HCT116 (cell line): ENCODE measurements around the gene KRT73. TPM values are rescaled to one million over a fixed set of nuclear protein-coding genes. Genes with fewer than 3 reads are reported as not detected.

Source experiments
- ATAC-seq: fragments of 200-7000 bp; cut with Tn5 transposase; 2 replicates; pipeline ENCODE4 v1.9.1; 2020; ENCODE audit warnings: mild to moderate bottlenecking, moderate library complexity
- BruUV-seq: library from RNA; stranded (reverse); fragments of 400-500 nt; replicated peaks from 2 replicates; lab custom pipeline; 2021; lab: Mats Ljungman, UMichigan
- CTCF ChIA-PET: fragments of 300-600 bp; sonication (Branson Sonifier 250); formaldehyde crosslinking; loops from one replicate; lab custom pipeline; 2021; ENCODE audit warnings: antibody characterized with exemption; lab: Charles Lee
- POLR2A ChIA-PET: fragments of 300-600, 350-600 bp; sonication (Branson Sonifier 250); formaldehyde crosslinking; loops from one replicate; lab custom pipeline; 2021; ENCODE audit warnings: antibody characterized with exemption; lab: Charles Lee
- RAD21 ChIA-PET, 2 experiments: fragments of 300-600 bp; sonication (Branson Sonifier 250); formaldehyde crosslinking; loops; one replicate each; lab custom pipeline; 2023; ENCODE audit warnings: low total read pairs in 2 of 2; ENCODE audit not compliant: uncharacterized antibody in 2 of 2, unreplicated experiment in 2 of 2, low non-redundant PET in 1 of 2; lab: Charles Lee
- DNase-seq: peaks from one replicate; pipeline ENCODE4 v3.0.0-alpha.2; 2010; ENCODE audit warnings: low read depth, low spot score
- H2AFZ ChIP-seq: fragments of 200-600 bp; shearing (Covaris generic), sonication (generic); 2 replicates; pipeline ENCODE4 v1.6.1; 2017; ENCODE audit warnings: low read depth, mixed run types, mixed read lengths, antibody characterized with exemption, low read length; ENCODE audit not compliant: poor library complexity, severe bottlenecking
- H3K27ac ChIP-seq: 2 replicates; pipeline ENCODE4 v1.5.1; 2012; ENCODE audit warnings: low read depth, low read length
- H3K27me3 ChIP-seq: fragments of 200-600 bp; sonication (generic); 2 replicates; pipeline ENCODE4 v1.6.1; 2016; ENCODE audit warnings: mixed run types, low read length, mixed read lengths; ENCODE audit not compliant: insufficient read depth
- H3K36me3 ChIP-seq, 2 experiments: fragments of 200-500 bp in 1 of 2; fragments of 200-600 bp in 1 of 2; sonication (Bioruptor generic) in 1 of 2; sonication (generic) in 1 of 2; 2 replicates each; pipeline versions ENCODE4 v1.5.1 to v1.6.1; 2014 to 2016; ENCODE audit warnings: low read length in 2 of 2, inconsistent platforms in 1 of 2, mixed read lengths in 1 of 2, mixed run types in 1 of 2; ENCODE audit not compliant: insufficient read depth in 2 of 2, control insufficient read depth in 1 of 2
- H3K4me1 ChIP-seq, 2 experiments: fragments of 200-600 bp in 1 of 2; sonication (generic) in 1 of 2; 2 replicates each; pipeline versions ENCODE4 v1.5.1 to v1.6.1; 2012 to 2017; ENCODE audit warnings: low read length in 2 of 2, inconsistent platforms in 1 of 2, mild to moderate bottlenecking in 1 of 2, mixed read lengths in 1 of 2, mixed run types in 1 of 2, moderate library complexity in 1 of 2; ENCODE audit not compliant: insufficient read depth in 2 of 2, control insufficient read depth in 1 of 2
- H3K4me2 ChIP-seq: fragments of 200-600 bp; sonication (generic); 2 replicates; pipeline ENCODE4 v1.6.1; 2017; ENCODE audit warnings: mixed run types, low read length, mixed read lengths
- H3K4me3 ChIP-seq, 2 experiments: fragments of 200-600 bp in 1 of 2; sonication (generic) in 1 of 2; replicated peaks in 1 of 2; 2 replicates each; pipeline ENCODE4 v1.5.1; 2011 to 2016; ENCODE audit warnings: low read length in 2 of 2, control low read depth in 1 of 2, low read depth in 1 of 2, mild to moderate bottlenecking in 1 of 2, mixed read lengths in 1 of 2, mixed run types in 1 of 2
- H3K79me2 ChIP-seq: fragments of 200-600 bp; sonication (generic); 2 replicates; pipeline ENCODE4 v1.6.1; 2017; ENCODE audit warnings: mild to moderate bottlenecking, mixed run types, low read length, moderate library complexity, mixed read lengths; ENCODE audit not compliant: insufficient read depth
- H3K9ac ChIP-seq: fragments of 200-600 bp; sonication (generic); 2 replicates; pipeline ENCODE4 v1.6.1; 2016; ENCODE audit warnings: low read length, mixed read lengths
- H3K9me2 ChIP-seq: fragments of 200-600 bp; sonication (generic), shearing (Covaris generic); 2 replicates; pipeline ENCODE4 v1.6.1; 2017; ENCODE audit warnings: mixed run types, mild to moderate bottlenecking, moderate library complexity; ENCODE audit not compliant: insufficient read depth
- H3K9me3 ChIP-seq, 2 experiments: fragments of 200-500 bp in 1 of 2; fragments of 200-600 bp in 1 of 2; sonication (Bioruptor generic) in 1 of 2; sonication (generic) in 1 of 2; 2 replicates each; pipeline ENCODE4 v1.6.1; 2014 to 2017; ENCODE audit warnings: low read length in 2 of 2, mixed read lengths in 2 of 2, inconsistent platforms in 1 of 2, low read depth in 1 of 2, mild to moderate bottlenecking in 1 of 2, mixed run types in 1 of 2, moderate library complexity in 1 of 2; ENCODE audit not compliant: control insufficient read depth in 1 of 2, insufficient read depth in 1 of 2
- H4K20me1 ChIP-seq: fragments of 200-600 bp; sonication (generic), shearing (Covaris generic); 2 replicates; pipeline ENCODE4 v1.6.1; 2017; ENCODE audit warnings: mixed run types, mild to moderate bottlenecking, moderate library complexity; ENCODE audit not compliant: insufficient read depth
- CBX3 ChIP-seq: IDR thresholded peaks from 2 replicates; pipeline ENCODE4 v1.6.1; 2012; ENCODE audit warnings: low read depth
- EGR1 ChIP-seq: IDR thresholded peaks from 2 replicates; pipeline ENCODE4 v1.6.1; 2012; ENCODE audit warnings: low read depth
- EZH2 ChIP-seq: fragments of 200-600 bp; sonication (generic); IDR thresholded peaks from 2 replicates; pipeline ENCODE4 v1.6.1; 2017; ENCODE audit warnings: antibody characterized with exemption, mixed run types
- EZH2phosphoT487 ChIP-seq: fragments of 200-600 bp; IDR thresholded peaks from 2 replicates; pipeline ENCODE4 v1.6.1; 2018; ENCODE audit warnings: antibody characterized with exemption, borderline replicate concordance
- FOSL1 ChIP-seq: IDR thresholded peaks from 2 replicates; pipeline ENCODE4 v1.6.1; 2012; ENCODE audit warnings: low read depth
- JUND ChIP-seq: IDR thresholded peaks from 2 replicates; pipeline ENCODE4 v1.6.1; 2012
- POLR2AphosphoS5 ChIP-seq: IDR thresholded peaks from 2 replicates; pipeline ENCODE4 v1.6.1; 2011; ENCODE audit warnings: mild to moderate bottlenecking, low read depth, low read length, moderate library complexity
- SIN3A ChIP-seq: IDR thresholded peaks from 2 replicates; pipeline ENCODE4 v1.6.1; 2012; ENCODE audit warnings: low read depth
- SP1 ChIP-seq: IDR thresholded peaks from 2 replicates; pipeline ENCODE4 v1.6.1; 2012; ENCODE audit warnings: low read depth
- TCF7L2 ChIP-seq: IDR thresholded peaks from 2 replicates; pipeline ENCODE4 v1.7.0; 2011; ENCODE audit warnings: borderline replicate concordance, inconsistent platforms; ENCODE audit not compliant: insufficient read depth, insufficient read length; ENCODE audit errors: extremely low read depth
- ZBTB33 ChIP-seq: IDR thresholded peaks from 2 replicates; pipeline ENCODE4 v1.6.1; 2011; ENCODE audit warnings: mild to moderate bottlenecking, low read length, moderate library complexity; ENCODE audit not compliant: insufficient replicate concordance; ENCODE audit errors: extremely low read depth
- ZFX ChIP-seq: fragments of 450-650 bp; IDR thresholded peaks from 2 replicates; pipeline ENCODE4 v1.6.1; 2017
- ZNF274 ChIP-seq: fragments of 200-500 bp; sonication (Bioruptor generic); IDR thresholded peaks from 2 replicates; pipeline ENCODE4 v1.6.1; 2014; ENCODE audit warnings: mild to moderate bottlenecking, low read depth, low read length, inconsistent platforms
- intact Hi-C: fragments of 100-400 bp; cut with micrococcal nuclease; formaldehyde crosslinking; loops from 2 replicates; pipeline ENCODE4 v1.10.0; 2022
- total RNA-seq: library from RNA; stranded (reverse); gene quantifications from one replicate; pipeline ENCODE4 v1.2.1, GENCODE V29; 2021; ENCODE audit not compliant: unreplicated experiment

Gene KRT73
- total RNA-seq, 1 experiment from 2014 or later, result not detected

DNA sequence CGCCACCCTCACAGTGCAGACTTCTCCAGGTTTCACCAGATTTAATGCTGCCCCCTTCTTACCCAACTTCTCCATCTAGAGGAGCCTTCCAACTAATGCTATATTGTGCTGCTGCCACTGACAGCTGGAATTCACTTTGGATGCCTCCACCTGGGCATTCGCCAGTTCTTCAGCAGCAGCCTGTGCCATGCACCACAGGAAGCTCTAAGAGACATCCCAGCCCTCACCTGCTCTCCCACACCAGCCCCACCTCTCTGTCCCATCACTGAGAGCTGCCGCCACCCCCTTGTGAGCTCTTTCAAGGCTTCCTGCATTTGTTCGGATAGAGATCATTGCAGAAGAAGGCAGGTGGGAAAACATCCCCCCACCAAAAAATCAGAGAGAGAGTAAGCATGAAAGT is 38.3 kb upstream of the KRT73 start:
- CTCF ChIA-PET, result interaction anchor here (2.3 kb wide), 1 partner anchor 10 kb away, joined by 7 read pairs; no protein-coding TSS in a partner anchor
- no peak overlapping the region for H3K4me3 ChIP-seq
- H3K9me3 ChIP-seq, result no peaks in the 10 kb centered on the region
- no peaks in the 10 kb centered on the region for H3K36me3 ChIP-seq
- 0 out of 2 replicates have a peak, but pooled peaks cover 3% of the 10 kb centered on the region for H3K27me3 ChIP-seq
- no peak overlapping the region for H3K27ac ChIP-seq
- BruUV-seq, result no TSS peak
- no peaks in the 10 kb centered on the region for H4K20me1 ChIP-seq
- H3K4me1 ChIP-seq, result peaks cover 15 to 21% of the 10 kb centered on the region in 2 experiments
- H3K9ac ChIP-seq, result no peak overlapping the region
- H3K79me2 ChIP-seq, result no peaks in the 10 kb centered on the region
- no peaks in the 10 kb centered on the region for H3K9me2 ChIP-seq
- TF ChIP-seq EGR1 (no peak), POLR2AphosphoS5 (no peak), SIN3A (no peak), FOSL1 (no peak), ZBTB33 (no peak), SP1 (no peak), ZFX (no peak), JUND (no peak), CBX3 (no peak), EZH2 (no peak), ZNF274 (no peak), TCF7L2 (no peak), EZH2phosphoT487 (no peak)
- TF ChIP-seq, all 23 proteins: peak for 0
- Histone ChIP-seq H3K4me2 (no peak overlapping the region), H2AFZ (no peak overlapping the region)
- ATAC-seq (no peak), DNase-seq (no peak)
- ChIA-PET RAD21 (no interaction called here), POLR2A (no interaction called here)
- intact Hi-C loops, result no loop called here
